NCI-H2107 treated with DMSO at 0.1 percent for 48 hours (cell line): ENCODE results near the gene CTSS.
"Not testable (repeated sequence)": the region's sequence is repeated elsewhere in the genome, so short reads cannot be mapped to it uniquely, and the experiment has no call there.

Experiments
- DNase-seq: peaks from one replicate; lab custom pipeline; 2025; ENCODE audit not compliant: unreplicated experiment; lab: John Stamatoyannopoulos, UW

The CTSS gene

DNA sequence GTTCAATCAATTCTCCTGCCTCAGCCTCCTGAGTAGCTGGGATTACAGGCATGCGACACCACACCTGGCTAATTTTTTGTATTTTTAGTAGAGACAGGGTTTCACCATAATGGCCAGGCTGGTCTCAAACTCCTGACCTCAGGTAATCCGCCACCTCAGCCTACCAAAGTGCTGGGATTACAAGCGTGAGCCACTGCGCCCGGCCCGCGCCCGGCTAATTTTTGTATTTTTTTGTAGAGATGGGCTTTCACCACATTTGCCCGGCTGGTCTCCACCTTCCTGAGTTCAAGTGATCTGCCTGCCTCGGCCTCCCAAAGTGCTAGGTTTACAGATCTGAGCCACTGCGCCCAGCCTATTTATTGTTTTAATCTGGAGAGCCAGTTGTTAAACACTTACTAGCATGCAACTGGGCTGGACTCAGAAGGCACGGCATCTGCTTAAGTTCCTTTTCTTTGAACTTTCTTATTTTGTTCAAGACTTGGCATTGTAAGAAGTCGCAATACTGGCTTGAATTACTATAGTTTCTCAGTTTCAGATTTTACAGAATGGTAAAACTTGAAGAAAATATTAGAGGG lies 10.4 kb upstream of the CTSS start:
- DNase-seq, result not testable (repeated sequence)

DNA sequence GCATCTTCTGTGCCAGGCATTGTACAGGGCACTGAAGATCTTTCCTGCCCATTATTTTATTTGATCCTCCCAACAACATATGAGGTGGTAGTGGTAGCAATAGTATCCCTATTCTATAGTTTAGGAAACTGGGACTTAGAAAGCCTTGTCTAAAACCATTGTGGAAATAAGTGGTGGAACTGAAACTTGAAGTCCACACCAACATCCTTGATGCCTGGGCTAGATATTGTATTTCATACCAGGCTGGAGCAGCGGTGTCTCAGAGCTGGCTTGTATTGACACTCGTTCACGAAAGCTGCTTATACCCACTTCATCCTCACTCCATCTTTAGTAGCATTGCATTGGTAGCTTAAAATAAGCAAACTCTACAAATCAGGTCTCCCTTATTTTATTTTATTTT lies 9.7 kb upstream of the CTSS start:
- DNase-seq, result no peak

DNA sequence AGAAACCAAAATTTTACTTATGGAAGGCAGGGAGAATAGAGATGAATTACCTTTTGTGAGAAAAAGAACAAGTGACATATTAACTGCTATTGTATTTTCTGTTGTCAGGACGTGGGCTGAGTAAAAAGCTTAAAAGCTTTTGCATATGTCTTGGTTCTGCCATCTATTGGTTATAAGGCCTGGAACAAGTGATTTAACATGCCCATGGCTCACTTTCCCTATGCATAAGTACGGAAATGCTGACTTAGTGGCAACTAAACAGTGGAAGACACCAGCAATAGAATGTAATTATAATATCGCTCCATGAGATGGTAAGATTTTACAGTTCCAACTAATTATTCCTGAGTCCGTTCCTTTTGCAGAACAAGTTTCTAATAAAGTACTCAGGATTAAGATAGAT lies 6.7 kb upstream of the CTSS start:
- no peak for DNase-seq

DNA sequence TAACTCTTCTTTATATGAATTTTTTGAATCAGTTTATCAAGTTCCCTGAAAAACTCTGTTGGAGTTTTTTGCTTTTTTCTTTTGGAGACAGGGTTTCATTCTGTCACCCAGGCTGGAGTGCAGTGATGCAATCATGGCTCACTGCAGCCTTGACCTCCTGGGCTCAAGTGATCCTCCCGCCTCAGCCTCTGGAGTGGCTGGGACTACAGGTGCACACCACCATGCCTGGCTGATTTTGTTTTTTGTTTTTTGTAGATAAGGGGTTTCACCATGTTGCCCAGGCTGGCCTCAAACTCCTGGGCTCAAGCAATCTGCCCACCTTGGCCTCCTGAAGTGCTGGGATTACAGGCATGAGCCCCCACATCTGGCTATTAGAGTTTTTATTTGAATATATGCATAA lies 2.1 kb upstream of the CTSS start:
- DNase-seq, result not testable (repeated sequence)

DNA sequence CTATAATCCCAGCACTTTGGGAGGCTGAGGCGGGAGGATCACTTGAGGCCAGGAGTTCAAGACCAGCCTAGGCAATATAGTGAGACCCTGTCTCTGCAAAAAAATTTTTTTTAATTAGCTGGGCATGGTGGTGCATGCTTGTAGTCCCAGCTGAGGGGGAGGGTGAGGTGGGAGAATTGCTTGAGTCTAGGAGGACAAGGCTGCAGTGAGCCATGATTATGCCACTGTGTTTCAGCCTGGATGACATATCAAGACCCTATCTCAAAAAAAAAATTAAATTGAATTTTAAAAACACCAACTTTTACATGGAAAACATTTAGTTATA lies 361 bp upstream of the CTSS start:
- not testable (repeated sequence) for DNase-seq

DNA sequence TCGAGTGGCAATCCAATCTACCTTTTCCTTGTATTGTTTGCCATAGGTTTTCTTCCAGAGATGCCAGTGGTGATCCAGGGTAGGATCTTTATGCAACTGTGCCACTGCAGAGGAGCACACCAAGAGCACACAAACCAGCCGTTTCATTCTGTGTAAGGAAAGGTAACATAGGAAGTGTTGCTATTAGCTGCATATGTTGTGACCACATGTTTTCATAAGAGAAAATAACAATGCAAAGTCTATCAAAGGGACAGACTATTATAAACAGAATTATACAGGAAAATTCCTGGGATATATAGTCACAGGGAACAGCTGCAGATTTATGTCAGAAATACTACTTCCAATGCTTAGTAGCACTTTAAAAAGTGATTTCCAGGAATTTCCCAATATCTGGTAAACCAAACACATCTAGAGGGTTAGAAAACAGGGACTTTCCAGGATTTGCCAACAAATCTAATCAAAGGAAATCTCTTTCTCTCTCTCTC lies 919 bp downstream of the CTSS start:
- no peak for DNase-seq

DNA sequence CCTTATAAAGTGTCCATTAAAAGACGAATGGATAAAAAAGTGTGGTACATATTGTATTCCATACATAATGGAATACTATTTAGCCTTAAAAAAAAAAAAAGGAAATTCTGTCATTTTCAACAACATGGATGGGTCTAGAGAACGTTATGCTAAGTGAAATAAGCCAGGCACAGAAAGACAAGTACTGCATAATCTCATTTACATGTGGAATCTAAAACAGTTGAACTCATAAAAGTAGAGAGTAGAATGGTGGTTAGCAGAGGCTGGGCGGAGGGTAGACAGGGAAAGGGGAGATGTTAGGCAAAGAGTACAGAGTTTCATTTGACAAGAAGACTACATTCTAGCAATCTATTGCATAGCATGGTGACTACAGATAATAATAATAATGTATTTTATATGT lies 2.6 kb downstream of the CTSS start:
- DNase-seq, result no peak

DNA sequence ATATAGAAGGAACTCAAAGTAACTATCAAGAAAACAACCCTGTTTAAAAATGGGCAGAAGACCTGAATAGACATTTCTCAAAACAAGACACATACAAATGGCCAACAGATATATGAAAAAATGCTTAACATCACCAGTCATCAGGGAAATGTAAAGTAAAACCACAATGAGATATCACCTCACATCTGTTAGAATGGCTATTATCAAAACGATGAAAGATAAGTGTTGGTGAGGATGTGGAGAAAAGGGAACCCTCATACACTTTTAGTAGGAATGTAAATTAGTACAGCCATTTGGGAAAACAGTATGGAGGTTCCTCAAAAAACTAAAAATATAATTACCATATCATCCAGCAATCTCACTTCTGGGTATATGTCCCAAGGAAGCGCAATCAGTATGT lies 3.0 kb downstream of the CTSS start:
- DNase-seq, result no peak

DNA sequence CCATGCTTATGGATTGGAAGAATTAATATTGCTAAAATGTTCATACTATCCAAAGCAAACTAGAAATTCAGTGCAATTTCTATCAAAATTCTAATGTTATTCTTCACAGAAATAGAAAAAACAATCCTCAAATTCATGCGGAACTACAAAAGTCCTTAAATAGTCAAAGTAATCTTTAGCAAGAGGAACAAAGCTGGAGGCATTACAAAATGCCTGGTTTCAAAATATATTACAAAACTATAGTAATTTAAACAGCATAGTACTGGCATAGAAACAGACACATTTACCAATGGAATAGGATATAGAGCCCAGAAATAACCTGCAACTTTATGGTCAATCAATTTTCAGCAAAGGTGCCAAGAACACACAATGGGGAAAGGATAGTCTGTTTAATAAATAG lies 3.8 kb downstream of the CTSS start:
- no peak for DNase-seq

DNA sequence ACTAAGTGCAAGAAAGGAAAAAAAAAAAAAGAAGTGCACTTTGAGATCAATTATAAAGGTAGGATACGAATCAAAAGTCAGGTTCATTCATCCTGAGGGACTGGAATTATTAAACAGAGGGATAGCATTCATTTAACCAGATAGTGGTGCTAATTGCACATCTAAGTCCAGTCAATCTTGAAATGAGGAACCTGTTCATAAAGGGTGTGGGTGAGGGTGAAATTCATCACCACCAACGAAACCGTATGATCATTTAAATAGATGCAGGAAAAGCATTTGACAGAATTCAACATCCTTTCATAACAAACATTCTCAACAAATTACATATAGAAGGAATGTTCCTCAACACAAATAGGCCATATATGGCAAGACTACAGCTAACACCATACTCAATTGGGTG lies 5.6 kb downstream of the CTSS start:
- DNase-seq, result no peak

DNA sequence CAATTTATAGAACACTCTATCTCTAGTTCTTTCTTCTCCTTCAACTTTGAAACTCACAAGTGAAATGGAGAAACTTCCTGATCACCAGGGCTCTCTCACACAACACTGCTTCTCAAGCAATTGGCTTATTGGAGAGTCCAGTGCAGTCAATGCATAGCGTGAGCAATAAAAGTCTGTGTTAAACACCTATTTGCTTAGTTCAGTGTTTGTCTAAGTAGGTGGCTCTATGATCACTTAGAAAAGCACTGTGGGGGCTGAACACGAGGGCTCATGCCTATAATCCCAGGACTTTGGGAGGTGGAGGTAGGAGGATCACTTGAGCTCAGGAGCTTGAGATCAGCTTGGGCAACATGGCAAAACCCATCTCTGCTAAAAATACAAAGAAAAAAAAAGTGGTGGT lies 12.2 kb downstream of the CTSS start:
- DNase-seq, result no peak

DNA sequence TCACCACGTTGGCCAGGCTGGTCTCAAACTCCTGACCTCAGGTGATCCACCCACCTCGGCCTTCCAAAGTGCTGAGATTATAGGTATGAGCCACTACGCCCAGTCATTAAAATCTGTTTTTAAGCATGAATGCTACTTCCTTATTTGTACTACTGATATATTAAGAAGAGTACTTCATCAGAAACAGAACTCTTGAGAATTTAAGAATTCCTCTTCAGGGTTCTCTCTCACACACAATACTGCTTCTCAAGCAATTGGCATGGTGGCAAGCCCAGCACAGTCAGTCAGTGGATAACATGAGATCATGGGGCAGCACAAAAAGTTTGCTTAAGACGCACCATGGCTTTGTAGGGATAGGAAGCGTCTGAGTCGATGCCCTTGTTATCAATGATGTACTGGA lies 14.1 kb downstream of the CTSS start:
- DNase-seq, result no peak

DNA sequence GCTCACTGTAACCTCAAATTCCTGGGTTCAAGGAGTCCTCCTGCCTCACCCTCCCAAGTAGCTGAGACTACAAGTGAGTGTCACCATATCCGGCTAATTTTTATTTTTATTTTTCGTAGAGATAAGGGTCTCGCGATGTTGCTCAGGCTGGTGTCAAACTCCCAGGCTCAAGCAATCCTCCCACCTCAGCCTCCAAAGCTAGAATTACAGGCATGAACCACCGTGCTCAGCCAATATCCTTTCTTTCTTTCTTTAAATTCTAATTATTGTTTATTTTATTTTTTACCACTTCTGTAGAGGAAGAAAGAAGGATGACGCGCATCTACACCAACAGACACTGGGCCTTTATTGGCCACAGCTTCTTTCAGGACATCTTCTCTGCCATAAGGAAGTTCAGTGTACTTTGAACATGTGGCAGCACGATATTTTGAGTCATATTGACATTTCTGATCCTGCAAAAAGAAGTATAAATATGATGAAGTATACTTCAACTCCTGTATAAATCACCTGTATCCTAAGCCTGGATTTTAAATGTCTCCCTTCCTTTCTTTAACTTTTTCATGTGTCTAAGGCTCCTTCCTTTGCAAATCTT lies 15.8 kb downstream of the CTSS start:
- no peak for DNase-seq

DNA sequence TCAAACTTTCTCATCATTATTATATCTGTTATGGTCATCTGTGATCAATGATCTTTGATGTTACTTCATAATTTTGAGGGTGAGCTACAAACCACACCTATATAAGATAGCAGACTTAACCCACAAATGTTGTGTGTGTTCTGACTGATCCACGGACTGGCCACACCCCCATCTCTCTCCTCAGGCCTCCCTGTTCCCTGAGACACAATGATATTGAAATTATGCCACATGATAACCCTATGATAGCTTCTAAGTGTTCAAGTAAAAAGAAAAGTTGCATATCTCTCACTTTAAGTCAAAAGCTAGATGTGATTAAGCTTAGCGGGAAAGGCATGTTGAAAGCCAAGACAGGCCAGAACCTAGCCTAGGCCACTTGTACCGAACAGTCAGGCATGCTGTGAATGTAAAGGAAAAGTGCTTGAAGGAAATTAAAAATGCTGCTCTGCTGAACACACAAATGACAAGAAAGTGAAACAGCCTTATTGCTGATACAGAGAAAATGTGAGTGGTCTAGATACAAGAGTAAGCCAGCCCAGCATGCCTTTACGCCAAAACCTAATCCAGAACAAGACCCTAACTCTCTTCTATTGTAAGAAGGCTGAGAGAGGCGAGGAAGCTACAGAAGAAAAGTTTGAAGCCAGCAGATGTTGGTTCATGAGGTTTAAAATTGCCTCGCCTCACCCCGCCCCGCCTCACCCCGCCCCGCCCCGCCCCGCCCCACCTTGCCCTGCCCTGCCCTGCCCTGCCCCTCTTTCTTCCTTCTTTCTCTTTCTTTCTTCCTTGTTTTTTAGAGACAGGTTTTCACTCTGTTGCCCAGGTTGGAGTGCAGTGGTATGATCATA lies 16.5 kb downstream of the CTSS start:
- DNase-seq, result no peak

DNA sequence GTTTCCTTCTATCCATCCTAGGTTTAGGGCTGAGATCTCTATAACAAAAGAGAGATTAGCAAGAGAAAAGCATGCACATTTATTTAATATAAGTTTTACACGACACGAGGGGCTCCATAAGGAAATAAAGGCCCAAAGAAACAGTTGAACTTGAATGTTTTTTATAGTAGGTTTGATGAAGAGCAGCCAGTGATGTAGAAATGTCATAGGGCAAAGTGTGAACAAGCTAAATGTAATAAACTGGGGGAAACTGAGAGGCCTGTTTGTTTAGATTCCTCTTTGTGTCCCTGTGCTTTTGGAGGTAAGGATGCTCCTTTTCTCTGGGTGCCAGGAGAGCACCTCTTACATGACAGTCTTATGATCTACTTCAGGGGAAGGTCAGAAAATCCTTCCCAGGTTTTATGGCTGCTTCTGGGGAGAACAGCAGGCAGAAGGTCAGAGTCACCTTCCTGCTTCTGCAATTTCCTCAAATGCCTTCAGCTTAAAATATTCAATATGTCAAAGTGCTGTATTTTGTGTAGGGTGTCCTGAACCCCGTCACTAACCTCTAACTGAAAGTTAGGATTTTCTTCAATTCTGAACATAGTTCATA lies 35.4 kb downstream of the CTSS start:
- no peak for DNase-seq

DNA sequence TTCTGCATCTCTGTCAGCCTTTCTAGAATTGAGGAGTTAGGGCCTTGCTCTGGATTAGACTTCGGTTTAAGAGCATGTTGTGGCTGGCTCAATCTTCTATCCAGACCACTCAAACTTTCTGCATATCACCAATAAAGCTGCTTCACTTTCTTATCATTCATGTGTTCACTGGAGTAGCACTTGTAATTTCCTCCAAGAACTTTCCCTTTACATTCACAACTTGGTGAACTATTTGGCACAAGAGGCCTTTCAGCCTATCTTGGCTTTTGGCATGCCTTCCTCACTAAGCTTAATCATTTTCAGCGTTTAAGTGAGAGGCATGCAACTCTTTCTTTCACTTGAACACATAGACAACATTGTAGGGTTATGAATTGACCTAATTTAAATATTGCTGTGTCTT lies 41.2 kb downstream of the CTSS start:
- no peak for DNase-seq

DNA sequence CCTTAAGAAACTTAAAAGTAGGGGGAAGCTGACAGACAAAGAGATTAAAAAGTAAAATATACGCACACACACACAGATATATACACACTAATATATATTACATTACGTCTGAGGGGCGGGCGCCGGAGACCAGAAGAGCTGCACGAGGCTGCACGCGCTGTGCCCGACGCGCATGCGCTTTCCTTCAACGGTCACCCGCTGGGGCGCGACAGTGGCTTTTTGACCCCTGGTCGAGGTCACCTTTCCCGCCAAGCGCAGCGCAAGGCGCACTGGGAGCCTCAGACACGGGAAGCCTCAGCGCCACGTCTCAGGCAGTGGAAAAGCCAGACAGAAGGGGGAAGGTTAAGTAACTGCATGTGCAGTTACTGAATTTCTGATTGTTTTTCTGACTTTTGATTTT lies 44.9 kb downstream of the CTSS start, which contains the start of gene HORMAD1:
TSS of gene HORMAD1 (minus strand) at position 193 of the 400 bp plus-strand sequence. CDS start 1,390 bp downstream, outside the sequence.
- DNase-seq, result no peak

DNA sequence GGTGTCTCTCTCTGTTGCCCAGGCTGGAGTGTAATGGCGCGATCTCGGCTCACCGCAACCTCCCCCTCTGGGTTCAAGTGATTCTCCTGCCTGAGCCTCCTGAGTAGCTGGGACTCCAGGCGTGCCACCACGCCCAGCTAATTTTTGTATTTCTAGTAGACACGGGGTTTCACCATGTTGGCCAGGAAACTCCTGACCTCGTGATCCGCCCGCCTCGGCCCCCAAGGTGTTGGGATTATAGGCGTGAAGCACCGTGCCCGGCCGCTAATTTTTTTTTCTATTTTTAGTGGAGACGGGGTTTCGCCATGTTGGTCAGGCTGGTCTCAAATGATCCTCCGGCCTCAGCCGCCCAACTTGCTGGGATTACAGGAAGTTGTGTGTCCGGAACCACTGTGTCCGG lies 45.5 kb downstream of the CTSS start:
- DNase-seq, result no peak

DNA sequence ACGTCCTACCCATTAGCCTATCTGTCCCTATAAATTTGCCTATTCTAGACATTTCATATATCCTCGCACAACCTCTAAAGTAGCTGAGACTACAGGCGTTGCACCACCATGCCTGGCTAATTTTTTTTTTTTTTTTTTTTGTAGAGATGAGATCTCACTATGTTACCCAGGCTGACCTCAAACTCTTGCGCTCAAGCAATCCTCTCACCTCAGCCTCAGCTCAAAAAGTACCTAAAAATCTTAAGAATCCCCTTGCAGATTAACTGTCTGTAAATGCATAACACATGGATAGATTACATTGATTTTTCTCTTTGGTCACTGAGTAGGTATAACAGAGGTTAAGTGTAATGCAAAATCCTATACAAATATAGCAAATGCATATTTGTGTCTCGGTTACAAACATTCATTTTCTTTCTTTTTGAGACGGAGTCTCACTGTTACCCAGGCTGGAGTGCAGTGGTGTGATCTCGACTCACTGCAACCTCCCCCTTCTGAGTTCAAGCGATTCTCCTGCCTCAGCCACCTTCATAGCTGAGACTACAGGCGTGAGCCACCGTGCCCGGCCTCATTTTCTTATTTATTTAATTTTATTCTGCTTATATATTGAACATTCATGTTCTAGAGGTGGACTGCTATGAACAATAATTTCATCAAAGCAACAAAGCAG lies 47.2 kb downstream of the CTSS start:
- no peak for DNase-seq

DNA sequence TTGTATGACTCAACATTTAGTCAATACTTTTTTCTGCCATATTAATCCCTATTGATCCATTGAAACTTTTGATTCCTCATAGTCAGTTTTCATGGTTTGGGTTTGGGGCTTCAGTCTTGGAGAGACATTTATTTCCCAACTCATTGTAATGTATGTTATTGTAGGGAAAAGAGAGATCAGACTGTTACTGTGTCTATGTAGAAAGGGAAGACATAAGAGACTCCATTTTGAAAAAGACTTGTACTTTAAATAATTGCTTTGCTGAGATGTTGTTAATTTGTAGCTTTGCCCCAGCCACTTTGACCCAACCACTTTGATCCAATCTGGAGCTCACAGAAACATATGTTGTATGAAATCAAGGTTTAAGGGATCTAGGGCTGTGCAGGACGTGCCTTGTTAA lies 56.5 kb downstream of the CTSS start:
- not testable (repeated sequence) for DNase-seq

DNA sequence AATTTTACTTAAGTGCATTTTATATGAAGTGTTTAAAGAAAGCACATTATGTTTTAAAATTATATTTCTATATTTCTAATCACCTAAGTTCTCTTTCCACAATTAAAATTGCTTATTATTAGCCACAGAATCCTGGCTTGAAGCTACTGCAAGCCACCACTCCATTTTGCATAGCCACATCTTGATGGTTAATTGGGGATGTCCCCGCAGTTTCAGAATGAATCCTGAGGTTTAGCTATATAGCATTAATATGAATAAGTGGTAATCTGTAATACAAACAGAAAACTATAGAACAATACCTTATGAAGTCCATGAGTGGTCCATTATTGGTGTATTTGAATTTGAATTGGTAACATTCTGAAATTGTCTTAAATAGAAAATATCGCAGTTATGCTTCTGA lies 57.0 kb downstream of the CTSS start:
- no peak for DNase-seq
